GM12891 (cell line): Measurements from ENCODE around the gene PPP4R3A.

Experiments used
- POLR2A ChIP-seq: IDR thresholded peaks from 2 replicates; pipeline ENCODE4 v1.6.1; 2011; ENCODE audit warnings: low read depth, low read length, control low read depth
- POLR2AphosphoS5 ChIP-seq: IDR thresholded peaks from 2 replicates; pipeline ENCODE4 v1.6.1; 2011; ENCODE audit warnings: low read depth, low read length, control low read depth

DNA sequence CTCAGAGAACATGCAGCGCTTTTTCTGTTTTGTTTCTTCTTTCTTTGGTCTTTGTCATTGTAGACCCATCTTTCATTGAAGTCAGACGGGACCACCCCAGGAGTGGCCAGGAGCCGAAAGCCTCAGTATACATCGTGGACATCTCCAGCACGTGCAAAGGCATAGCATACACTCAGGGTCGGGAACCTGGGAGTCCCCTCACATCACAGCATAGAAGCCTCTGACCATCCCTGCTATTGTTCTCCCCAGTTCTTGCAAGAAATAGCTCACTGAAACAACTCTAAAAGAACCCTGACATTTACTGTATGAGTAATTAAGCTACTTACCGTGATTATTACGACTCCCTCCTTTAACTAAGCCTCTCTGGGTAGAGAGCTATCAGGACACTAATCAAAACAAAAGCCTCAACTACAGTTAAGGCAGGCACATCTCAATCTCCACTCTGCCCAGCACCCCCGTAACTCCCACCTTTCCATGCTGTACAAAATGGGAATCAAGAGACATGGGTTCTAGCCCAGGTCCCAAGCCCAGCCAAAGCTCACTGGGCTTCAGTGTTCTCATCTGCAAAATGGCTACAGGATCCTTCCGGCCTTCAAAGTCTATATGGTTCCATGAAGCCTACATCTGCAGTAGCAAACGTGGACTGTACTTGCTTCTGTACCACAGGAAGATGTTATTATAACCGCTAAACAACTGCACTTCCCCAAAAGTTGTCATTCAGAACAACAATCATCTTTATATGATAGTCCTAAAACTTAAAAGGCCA lies 99.2 kb downstream of the PPP4R3A start:
- no peak for TF ChIP-seq POLR2A
- no peak for TF ChIP-seq POLR2AphosphoS5
